HG03159 (cell line): ENCODE results near the gene FBXO44.

ENCODE experiments used
- ATAC-seq: cut with Tn5 transposase; IDR thresholded peaks from one replicate; pipeline ENCODE4 v1.9.1; 2021; ENCODE audit warnings: mild to moderate bottlenecking, moderate library complexity; ENCODE audit not compliant: unreplicated experiment

The FBXO44 gene

GRCh38 chr1:11705596-11705995, 50.9 kb downstream of the FBXO44 start:
- no peak for ATAC-seq

- no peak for ATAC-seq
Measured at GRCh38 chr1:11706292-11706691, 51.6 kb downstream of the FBXO44 start.

DNA sequence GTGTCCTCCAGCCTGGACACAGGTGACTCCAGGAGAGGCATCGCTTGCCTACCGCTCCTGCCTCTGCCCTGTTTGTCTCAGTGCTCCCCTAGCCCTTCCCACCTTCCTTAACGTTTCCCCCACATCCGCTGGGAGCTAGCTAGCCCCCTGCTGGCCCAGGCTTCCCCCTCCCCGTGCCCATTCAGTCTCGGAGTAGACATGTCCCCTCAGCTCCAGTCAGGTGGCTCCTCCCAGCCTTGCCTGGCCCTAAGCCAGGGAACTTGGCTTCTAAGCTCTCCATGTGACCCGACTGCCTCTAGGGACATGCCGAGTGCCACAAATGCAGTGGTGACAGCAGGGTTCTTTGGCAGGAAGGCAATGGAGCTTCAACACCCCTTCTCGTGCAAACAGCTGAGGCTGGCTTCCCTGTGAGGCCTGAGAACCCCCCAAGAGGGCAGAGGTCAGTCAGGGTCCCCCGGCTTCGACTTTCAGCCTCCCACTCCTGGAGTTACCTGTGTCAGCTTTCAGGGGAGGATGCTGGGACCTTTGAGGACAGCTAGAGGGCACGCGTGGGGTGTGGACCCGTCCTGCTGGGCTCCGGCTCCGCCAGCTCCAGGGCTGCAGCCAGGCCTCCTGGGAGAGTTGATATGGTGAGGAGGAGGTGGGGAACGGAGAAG, 53.1 kb downstream of the FBXO44 start:
- ATAC-seq, result no peak

- ATAC-seq, result no peak
Measured at GRCh38 chr1:11708554-11709350, 54.1 kb downstream of the FBXO44 start.

GRCh38 chr1:11711490-11711889, 56.8 kb downstream of the FBXO44 start:
- no peak for ATAC-seq

- no peak for ATAC-seq
Measured at GRCh38 chr1:11712285-11712684, 57.6 kb downstream of the FBXO44 start.
